Measurements from ENCODE around the gene OSBPL2.
A peak's percentile ranks its signal among the peaks of the same experiment; 100 is the strongest.

Gene OSBPL2

DNA sequence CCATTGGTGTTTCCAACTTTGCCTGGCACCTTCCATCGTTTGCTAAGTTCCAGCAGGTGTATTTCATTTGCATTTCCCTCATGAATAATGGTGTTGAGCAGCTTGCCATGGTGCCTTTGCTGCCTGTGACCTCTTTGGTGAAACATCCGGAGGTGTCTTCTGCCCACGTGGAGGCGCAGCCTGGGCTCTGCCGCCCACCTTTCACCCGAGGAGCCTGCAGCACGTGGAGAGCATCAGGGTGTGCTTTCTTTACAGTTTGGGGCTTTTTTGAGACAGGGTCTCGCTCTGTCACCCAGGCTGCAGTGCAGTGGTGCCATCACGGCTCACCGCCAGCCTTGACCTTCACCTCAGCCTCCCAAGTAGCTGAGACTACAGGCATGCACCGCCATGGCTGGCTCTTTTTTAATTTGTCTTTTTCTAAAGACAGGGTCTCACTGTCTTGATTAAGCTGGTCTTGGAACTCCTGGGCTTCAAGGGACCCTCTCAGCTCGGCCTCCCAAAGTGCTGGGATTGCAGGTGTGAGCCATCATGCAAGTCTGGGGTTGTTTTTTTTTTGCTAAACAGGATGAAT is 61.4 kb downstream of the OSBPL2 start:
- H3K9me3 ChIP-seq (ENCODE audit: control insufficient read depth in 1 of 2, low read length in 2 of 2), result no peaks in the 10 kb centered on the region
- H3K4me3 ChIP-seq (ENCODE audit: low read depth in 1 of 2, low read length in 2 of 2), result no peak overlapping the region
- H3K4me1 ChIP-seq (ENCODE audit: control insufficient read depth in 1 of 2, insufficient read depth in 2 of 2, low read length in 2 of 2), result peaks cover 11 to 14% of the 10 kb centered on the region in 2 donors
- no peak overlapping the region for H3K9ac ChIP-seq (ENCODE audit: low read depth in 1 of 2, low read length in 2 of 2)
- no peaks in the 10 kb centered on the region for H3K27me3 ChIP-seq (ENCODE audit: control insufficient read depth in 1 of 2, insufficient read depth in 2 of 2, low read length in 2 of 2)
- H3K27ac ChIP-seq (ENCODE audit: low read depth, low read length), result no peak overlapping the region
- H3K36me3 ChIP-seq (ENCODE audit: control insufficient read depth in 1 of 2, insufficient read depth in 2 of 2, low read length in 2 of 2), result peaks cover 15 to 30% of the 10 kb centered on the region in 2 donors

DNA sequence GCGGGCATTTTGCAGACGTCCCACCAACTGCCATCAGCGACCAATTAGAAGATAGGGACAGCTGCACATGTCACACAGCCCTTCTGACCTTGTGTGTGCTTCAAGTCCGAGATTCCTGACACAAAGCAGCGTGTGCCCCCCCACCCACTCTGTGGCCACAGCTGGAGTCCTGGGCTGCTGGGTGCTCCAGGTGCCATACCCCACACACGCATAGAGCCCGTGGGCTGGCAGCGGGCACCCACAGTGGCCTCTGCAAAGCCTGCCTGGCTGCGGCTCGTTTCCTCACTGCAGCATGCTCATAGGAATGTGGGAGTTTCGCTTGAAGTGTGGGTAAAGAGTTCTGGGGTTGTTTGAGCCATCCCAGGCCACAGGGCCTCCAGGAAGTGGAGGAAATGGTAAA is 62.0 kb downstream of the OSBPL2 start:
- Histone ChIP-seq H3K9me3 (ENCODE audit: control insufficient read depth in 1 of 2, low read length in 2 of 2) (no peaks in the 10 kb centered on the region), H3K9ac (ENCODE audit: low read depth in 1 of 2, low read length in 2 of 2) (no peak overlapping the region), H3K27me3 (ENCODE audit: control insufficient read depth in 1 of 2, insufficient read depth in 2 of 2, low read length in 2 of 2) (no peaks in the 10 kb centered on the region), H3K36me3 (ENCODE audit: control insufficient read depth in 1 of 2, insufficient read depth in 2 of 2, low read length in 2 of 2) (peaks cover 16 to 31% of the 10 kb centered on the region in 2 donors), H3K4me3 (ENCODE audit: low read depth in 1 of 2, low read length in 2 of 2) (no peak overlapping the region), H3K4me1 (ENCODE audit: control insufficient read depth in 1 of 2, insufficient read depth in 2 of 2, low read length in 2 of 2) (peaks cover 16 to 20% of the 10 kb centered on the region in 2 donors), H3K27ac (ENCODE audit: low read depth, low read length) (no peak overlapping the region)

DNA sequence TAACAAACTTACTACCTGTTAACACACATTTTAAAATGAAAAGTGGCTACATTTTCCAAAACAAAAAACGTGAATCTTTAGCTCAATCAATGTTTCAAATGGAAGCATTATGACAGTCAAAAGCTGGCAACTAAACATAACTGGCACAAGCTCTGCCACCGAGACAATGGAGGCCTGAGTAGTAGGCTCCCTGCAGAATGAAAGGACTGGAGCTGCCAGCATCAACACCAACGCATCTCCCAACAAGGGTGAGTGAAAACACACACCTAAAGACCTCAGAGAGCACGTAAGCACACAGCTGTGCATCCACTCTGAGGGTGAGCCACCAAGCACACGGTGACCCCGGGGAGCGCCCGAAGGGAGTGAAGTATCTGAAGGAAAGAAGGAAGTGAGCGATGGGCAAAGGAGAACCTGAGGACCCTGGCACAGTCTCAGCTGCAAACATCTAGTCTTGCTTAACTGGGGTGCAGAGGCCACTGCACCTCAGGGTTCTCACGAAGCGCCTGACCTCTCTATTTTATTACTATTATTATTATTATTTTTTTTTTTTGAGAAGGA is 62.9 kb downstream of the OSBPL2 start:
- no peak overlapping the region for H3K9ac ChIP-seq (ENCODE audit: low read depth in 1 of 2, low read length in 2 of 2)
- H3K27me3 ChIP-seq (ENCODE audit: control insufficient read depth in 1 of 2, insufficient read depth in 2 of 2, low read length in 2 of 2), result no peaks in the 10 kb centered on the region
- H3K4me3 ChIP-seq (ENCODE audit: low read depth in 1 of 2, low read length in 2 of 2), result no peak overlapping the region
- H3K4me1 ChIP-seq (ENCODE audit: control insufficient read depth in 1 of 2, insufficient read depth in 2 of 2, low read length in 2 of 2), result peaks cover 21 to 25% of the 10 kb centered on the region in 2 donors
- H3K27ac ChIP-seq (ENCODE audit: low read depth, low read length), result no peak overlapping the region
- no peaks in the 10 kb centered on the region for H3K9me3 ChIP-seq (ENCODE audit: control insufficient read depth in 1 of 2, low read length in 2 of 2)
- peaks cover 18 to 31% of the 10 kb centered on the region in 2 donors for H3K36me3 ChIP-seq (ENCODE audit: control insufficient read depth in 1 of 2, insufficient read depth in 2 of 2, low read length in 2 of 2)

DNA sequence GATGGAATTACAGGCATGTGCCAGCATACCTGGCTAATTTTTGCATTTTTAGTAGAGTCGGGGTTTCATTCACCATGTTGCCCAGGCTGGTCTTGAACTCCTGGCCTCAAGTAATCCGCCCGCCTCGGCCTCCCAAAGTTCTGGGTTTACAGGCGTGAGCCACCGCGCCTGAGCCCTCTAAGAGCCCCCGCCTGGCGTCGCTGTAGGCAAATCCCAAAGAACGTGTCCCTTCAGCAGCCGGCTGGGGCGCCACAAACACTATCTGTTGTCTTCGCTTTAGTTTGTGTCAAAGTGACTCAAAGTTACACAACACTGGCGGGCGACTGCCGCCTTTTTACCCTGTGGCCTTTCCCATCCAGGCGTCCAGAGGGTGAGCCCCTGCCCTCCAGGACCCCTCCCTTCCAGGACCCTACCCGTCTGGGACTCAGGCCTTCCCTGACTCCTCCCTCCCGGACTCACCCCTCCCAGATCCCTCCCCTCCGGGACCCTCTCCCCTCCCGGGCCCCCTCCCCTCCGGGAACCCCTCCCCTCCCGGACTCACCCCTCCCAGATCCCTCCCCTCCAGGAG is 63.5 kb downstream of the OSBPL2 start:
- H3K27ac ChIP-seq (ENCODE audit: low read depth, low read length), result peak overlapping the region; percentile 97
- H3K9me3 ChIP-seq (ENCODE audit: control insufficient read depth in 1 of 2, low read length in 2 of 2), result no peaks in the 10 kb centered on the region
- peak overlapping the region; percentile 82 to 86 for H3K9ac ChIP-seq (ENCODE audit: low read depth in 1 of 2, low read length in 2 of 2)
- H3K4me3 ChIP-seq (ENCODE audit: low read depth in 1 of 2, low read length in 2 of 2), result peak overlapping the region; percentile 77
- no peaks in the 10 kb centered on the region for H3K27me3 ChIP-seq (ENCODE audit: control insufficient read depth in 1 of 2, insufficient read depth in 2 of 2, low read length in 2 of 2)
- H3K4me1 ChIP-seq (ENCODE audit: control insufficient read depth in 1 of 2, insufficient read depth in 2 of 2, low read length in 2 of 2), result peaks cover 21 to 25% of the 10 kb centered on the region in 2 donors
- peaks cover 19 to 33% of the 10 kb centered on the region in 2 donors for H3K36me3 ChIP-seq (ENCODE audit: control insufficient read depth in 1 of 2, insufficient read depth in 2 of 2, low read length in 2 of 2)

DNA sequence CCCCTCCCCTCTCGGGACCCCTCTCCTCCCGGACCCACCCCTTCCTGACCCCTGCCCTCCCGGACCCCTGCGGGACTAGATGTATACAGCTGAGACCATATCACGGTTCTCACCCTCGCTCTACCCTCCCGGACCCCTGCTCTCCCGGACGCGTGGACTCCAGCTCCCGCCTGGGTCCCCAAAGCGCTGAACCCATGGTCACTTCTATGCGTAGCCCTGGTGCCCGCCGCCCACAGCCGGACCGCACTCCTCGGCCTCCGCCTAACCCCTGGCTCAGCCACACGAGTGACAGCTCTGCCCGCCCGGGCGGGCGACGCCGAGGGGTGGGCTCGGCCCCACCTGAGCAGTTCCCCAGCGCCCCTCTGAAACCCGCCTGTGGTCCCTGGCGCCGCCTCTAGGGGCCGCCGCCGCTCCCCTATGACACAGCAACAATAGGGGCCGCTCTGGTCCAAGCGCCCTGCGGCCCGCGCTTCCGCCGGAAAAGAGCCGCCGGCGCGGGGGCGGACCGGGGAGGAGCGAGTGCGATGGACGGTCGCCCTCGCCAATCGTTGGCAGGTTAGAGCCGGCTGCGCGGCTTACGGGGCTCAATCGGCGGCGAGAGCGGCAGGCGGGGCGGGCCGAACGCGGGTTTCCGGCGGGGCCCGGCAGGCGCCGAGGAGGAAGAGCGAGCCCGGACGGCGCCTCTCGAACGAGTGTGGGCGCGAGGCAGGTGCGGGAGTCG is 64.2 kb downstream of the OSBPL2 start, which contains the start of gene ADRM1:
Gene ADRM1, plus strand, starts transcription at position 657 of the 721 bp plus-strand sequence. CDS start 572 bp downstream, outside the sequence.
- peaks cover 21 to 25% of the 10 kb centered on the region in 2 donors for H3K4me1 ChIP-seq (ENCODE audit: control insufficient read depth in 1 of 2, insufficient read depth in 2 of 2, low read length in 2 of 2)
- peak within 1 kb of the TSS; percentile 81 to 91 for H3K4me3 ChIP-seq (ENCODE audit: low read depth in 1 of 2, low read length in 2 of 2)
- no peaks in the 10 kb centered on the region for H3K9me3 ChIP-seq (ENCODE audit: control insufficient read depth in 1 of 2, low read length in 2 of 2)
- peaks cover 22 to 39% of the 10 kb centered on the region in 2 donors for H3K36me3 ChIP-seq (ENCODE audit: control insufficient read depth in 1 of 2, insufficient read depth in 2 of 2, low read length in 2 of 2)
- peak within 1 kb of the TSS; percentile 84 to 86 for H3K9ac ChIP-seq (ENCODE audit: low read depth in 1 of 2, low read length in 2 of 2)
- no peaks in the 10 kb centered on the region for H3K27me3 ChIP-seq (ENCODE audit: control insufficient read depth in 1 of 2, insufficient read depth in 2 of 2, low read length in 2 of 2)
- peak within 1 kb of the TSS; percentile 97 for H3K27ac ChIP-seq (ENCODE audit: low read depth, low read length)

DNA sequence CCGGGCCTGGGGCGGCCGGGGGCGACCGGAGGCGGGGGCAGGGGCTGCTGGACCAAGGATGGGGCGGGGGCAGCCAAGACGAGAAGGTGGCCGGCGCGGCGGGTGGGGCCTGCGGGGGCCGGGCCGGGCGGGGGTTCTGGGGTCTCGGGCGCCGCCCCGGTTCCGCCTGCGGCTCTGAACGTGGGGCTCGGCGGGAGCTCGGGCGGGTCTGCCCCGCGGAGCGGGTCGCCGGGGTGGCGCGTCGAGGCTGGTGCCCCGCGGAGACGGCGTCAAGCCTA is 64.7 kb downstream of the OSBPL2 start:
- Histone ChIP-seq H3K9ac (ENCODE audit: low read depth in 1 of 2, low read length in 2 of 2) (peak overlapping the region; percentile 53 to 84), H3K4me3 (ENCODE audit: low read depth in 1 of 2, low read length in 2 of 2) (peak overlapping the region; percentile 81 to 91), H3K27me3 (ENCODE audit: control insufficient read depth in 1 of 2, insufficient read depth in 2 of 2, low read length in 2 of 2) (no peaks in the 10 kb centered on the region), H3K4me1 (ENCODE audit: control insufficient read depth in 1 of 2, insufficient read depth in 2 of 2, low read length in 2 of 2) (peaks cover 21 to 25% of the 10 kb centered on the region in 2 donors), H3K9me3 (ENCODE audit: control insufficient read depth in 1 of 2, low read length in 2 of 2) (no peaks in the 10 kb centered on the region), H3K36me3 (ENCODE audit: control insufficient read depth in 1 of 2, insufficient read depth in 2 of 2, low read length in 2 of 2) (peaks cover 27 to 44% of the 10 kb centered on the region in 2 donors), H3K27ac (ENCODE audit: low read depth, low read length) (peak overlapping the region; percentile 56)

DNA sequence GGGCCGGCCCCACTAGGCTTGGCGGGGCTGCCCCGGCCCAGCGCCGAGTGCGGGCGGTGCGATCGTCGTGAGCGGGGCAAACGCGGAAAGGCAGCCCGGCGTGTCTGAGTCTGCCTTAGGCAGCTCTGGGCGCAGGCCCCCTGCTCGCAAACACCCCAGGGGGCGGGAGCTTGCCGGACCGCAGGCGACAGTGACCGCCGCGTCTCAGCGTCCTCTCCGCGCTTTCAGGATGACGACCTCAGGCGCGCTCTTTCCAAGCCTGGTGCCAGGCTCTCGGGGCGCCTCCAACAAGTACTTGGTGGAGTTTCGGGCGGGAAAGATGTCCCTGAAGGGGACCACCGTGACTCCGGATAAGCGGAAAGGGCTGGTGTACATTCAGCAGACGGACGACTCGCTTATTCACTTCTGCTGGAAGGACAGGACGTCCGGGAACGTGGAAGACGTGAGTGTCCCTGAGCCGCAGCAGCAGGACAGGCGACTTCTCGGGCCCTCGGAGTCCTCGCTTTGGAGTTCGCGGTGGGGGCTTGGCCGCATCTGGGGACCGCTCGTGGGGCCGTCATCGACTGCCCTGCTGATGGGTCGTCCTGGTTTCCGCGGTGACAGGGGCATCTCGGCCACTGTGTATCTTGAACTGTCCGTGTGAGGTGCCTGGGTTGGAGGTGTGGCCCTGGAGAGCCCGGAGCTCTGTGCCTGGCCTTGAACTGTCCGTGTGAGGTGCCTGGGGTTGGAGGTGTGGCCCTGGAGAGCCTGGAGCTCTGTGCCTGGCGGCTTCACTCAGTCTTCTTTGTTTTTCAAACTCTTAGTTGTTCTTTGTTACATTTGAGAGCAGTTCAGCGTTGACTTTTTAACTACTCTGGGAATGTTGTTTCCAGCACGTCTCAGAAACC is 65.3 kb downstream of the OSBPL2 start:
- Histone ChIP-seq H3K9me3 (ENCODE audit: control insufficient read depth in 1 of 2, low read length in 2 of 2) (no peaks in the 10 kb centered on the region), H3K4me1 (ENCODE audit: control insufficient read depth in 1 of 2, insufficient read depth in 2 of 2, low read length in 2 of 2) (peaks cover 21 to 25% of the 10 kb centered on the region in 2 donors), H3K36me3 (ENCODE audit: control insufficient read depth in 1 of 2, insufficient read depth in 2 of 2, low read length in 2 of 2) (peaks cover 33 to 49% of the 10 kb centered on the region in 2 donors), H3K27me3 (ENCODE audit: control insufficient read depth in 1 of 2, insufficient read depth in 2 of 2, low read length in 2 of 2) (no peaks in the 10 kb centered on the region), H3K9ac (ENCODE audit: low read depth in 1 of 2, low read length in 2 of 2) (peak overlapping the region; percentile 53 to 84), H3K27ac (ENCODE audit: low read depth, low read length) (no peak overlapping the region), H3K4me3 (ENCODE audit: low read depth in 1 of 2, low read length in 2 of 2) (peak overlapping the region; percentile 81 to 91)

DNA sequence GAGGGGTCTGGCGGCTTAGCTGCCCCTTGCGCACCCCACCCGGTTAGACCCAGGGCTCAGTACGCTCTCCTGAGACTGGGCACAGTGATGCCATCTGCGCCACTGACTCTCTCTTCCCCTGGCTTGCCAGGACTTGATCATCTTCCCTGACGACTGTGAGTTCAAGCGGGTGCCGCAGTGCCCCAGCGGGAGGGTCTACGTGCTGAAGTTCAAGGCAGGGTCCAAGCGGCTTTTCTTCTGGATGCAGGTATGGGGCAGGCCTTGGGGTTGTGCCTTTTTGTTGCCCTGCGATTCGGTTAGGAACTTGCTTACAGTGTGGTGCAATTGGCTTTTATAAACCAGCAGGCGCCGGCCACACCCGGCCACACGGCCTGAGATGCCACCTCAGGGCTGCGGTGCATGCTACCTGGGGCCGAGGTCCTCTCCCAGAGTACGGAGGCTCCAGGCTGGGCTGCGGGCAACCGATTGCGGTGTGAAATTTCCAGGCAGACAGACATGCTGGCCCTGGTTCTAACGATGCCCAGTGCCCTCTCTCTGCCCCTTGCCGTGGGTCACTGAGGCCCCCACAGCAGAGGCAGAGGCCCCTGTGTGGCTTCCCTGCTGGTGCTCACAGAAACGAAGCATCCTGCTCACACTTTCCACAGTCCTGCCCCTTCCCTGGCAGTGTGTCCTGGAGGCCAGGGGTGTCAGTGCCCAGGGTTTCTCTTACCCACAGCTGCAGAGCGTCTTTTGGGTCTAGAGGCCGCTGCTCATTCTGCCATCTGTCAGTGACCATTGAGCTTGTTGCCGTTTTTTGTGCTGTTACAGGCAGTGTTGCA is 66.2 kb downstream of the OSBPL2 start:
- Histone ChIP-seq H3K27me3 (ENCODE audit: control insufficient read depth in 1 of 2, insufficient read depth in 2 of 2, low read length in 2 of 2) (no peaks in the 10 kb centered on the region), H3K36me3 (ENCODE audit: control insufficient read depth in 1 of 2, insufficient read depth in 2 of 2, low read length in 2 of 2) (peaks cover 37 to 47% of the 10 kb centered on the region in 2 donors), H3K27ac (ENCODE audit: low read depth, low read length) (no peak overlapping the region), H3K9ac (ENCODE audit: low read depth in 1 of 2, low read length in 2 of 2) (peak overlapping the region; percentile 53 to 84), H3K9me3 (ENCODE audit: control insufficient read depth in 1 of 2, low read length in 2 of 2) (no peaks in the 10 kb centered on the region), H3K4me1 (ENCODE audit: control insufficient read depth in 1 of 2, insufficient read depth in 2 of 2, low read length in 2 of 2) (peaks cover 21 to 25% of the 10 kb centered on the region in 2 donors), H3K4me3 (ENCODE audit: low read depth in 1 of 2, low read length in 2 of 2) (peak overlapping the region; percentile 81 to 91)

DNA sequence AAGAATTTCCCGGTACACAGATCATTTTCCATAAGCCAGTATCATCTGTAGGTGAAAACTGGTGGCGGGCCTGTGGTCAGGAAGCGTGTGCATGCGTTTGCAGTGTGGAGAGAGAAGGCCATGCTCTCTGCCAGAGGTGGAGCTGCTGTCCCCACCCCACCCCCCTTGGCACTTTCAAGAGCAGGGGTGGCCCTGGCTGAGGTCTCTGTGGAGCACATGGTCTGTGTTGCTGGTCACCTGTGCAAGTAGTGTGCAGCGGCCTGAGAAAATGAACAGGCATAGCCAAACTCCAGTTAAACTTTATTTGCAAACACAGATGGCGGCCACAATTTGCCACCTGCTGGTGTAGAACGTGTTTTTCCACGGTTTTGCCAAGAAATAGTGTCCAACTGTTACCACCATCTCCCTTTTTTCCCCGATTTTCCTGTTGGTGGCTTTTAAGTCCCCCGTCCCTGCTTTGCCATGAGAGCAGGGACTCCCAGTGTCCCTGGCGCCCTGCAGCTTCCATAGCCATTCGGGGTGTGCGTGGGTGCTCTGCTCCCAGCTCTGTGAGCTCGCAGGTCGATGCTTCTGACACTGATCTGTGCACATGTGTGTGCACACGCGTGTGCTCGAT is 66.9 kb downstream of the OSBPL2 start:
- Histone ChIP-seq H3K4me3 (ENCODE audit: low read depth in 1 of 2, low read length in 2 of 2) (peak overlapping the region; percentile 81 to 91), H3K4me1 (ENCODE audit: control insufficient read depth in 1 of 2, insufficient read depth in 2 of 2, low read length in 2 of 2) (peaks cover 21 to 25% of the 10 kb centered on the region in 2 donors), H3K27me3 (ENCODE audit: control insufficient read depth in 1 of 2, insufficient read depth in 2 of 2, low read length in 2 of 2) (no peaks in the 10 kb centered on the region), H3K9me3 (ENCODE audit: control insufficient read depth in 1 of 2, low read length in 2 of 2) (no peaks in the 10 kb centered on the region), H3K9ac (ENCODE audit: low read depth in 1 of 2, low read length in 2 of 2) (peak overlapping the region in 1 of 2 donors; percentile 53), H3K27ac (ENCODE audit: low read depth, low read length) (no peak overlapping the region), H3K36me3 (ENCODE audit: control insufficient read depth in 1 of 2, insufficient read depth in 2 of 2, low read length in 2 of 2) (peaks cover 37 to 47% of the 10 kb centered on the region in 2 donors)

Data from duodenal mucosa (tissue), 2 donors.